ENCODE data around the gene LCOR. TPM values are rescaled to one million over a fixed set of nuclear protein-coding genes. Genes with fewer than 3 reads are reported as not detected.

Gene LCOR
- total RNA-seq: 10 to 100 TPM; 29.1 to 60.9 (median 42.4) TPM

GRCh38 chr10:96831867-96832720 is at the start of gene LCOR:
Gene LCOR (plus strand): TSS chr10:96832298. CDS start chr10:96949058, 116,760 bp downstream.
- H3K4me1 ChIP-seq: peaks cover 35% of the 10 kb centered on the region in 2 donors
- TF ChIP-seq POLR2A (IDR thresholded peaks at IDR 0.05): peak; percentile 53 to 89
- TF ChIP-seq CTCF (IDR thresholded peaks at IDR 0.05): peak in 1 of 6 experiments; percentile 8
- intact Hi-C loops (cut with DNase I): no loop called here

GRCh38 chr10:96784253-96784652 is 47.8 kb upstream of the LCOR start:
- 93 to 96% methylated on average over 4 of the region's 4 CpGs for WGBS, 2 donors

More at GRCh38 chr10:96831867-96832720, at the start of gene LCOR:
- no peaks in the 10 kb centered on the region for H3K27me3 ChIP-seq
- H3K27ac ChIP-seq: peak within 1 kb of the TSS; percentile 90 to 98 (median 92)
- peak; percentile 81 to 82 for DNase-seq
- WGBS, 2 donors: 1% methylated on average over 22 to 36 of the region's 112 CpGs
- peak within 1 kb of the TSS; percentile 82 to 87 (median 84) for H3K4me3 ChIP-seq (replicated peaks in 1 of 3)
- H3K9me3 ChIP-seq: no peaks in the 10 kb centered on the region
- H3K36me3 ChIP-seq: no peaks in the 10 kb centered on the region

GRCh38 chr10:96789571-96790108 is 42.5 kb upstream of the LCOR start:
- no peaks in the 10 kb centered on the region for H3K9me3 ChIP-seq
- intact Hi-C loops (cut with DNase I): no loop called here
- H3K4me3 ChIP-seq (replicated peaks in 1 of 3): no peak overlapping the region
- no peaks in the 10 kb centered on the region for H3K27me3 ChIP-seq
- no peaks in the 10 kb centered on the region for H3K36me3 ChIP-seq
- no peaks in the 10 kb centered on the region for H3K4me1 ChIP-seq
- H3K27ac ChIP-seq: no peak overlapping the region
- no peak for TF ChIP-seq POLR2A (IDR thresholded peaks at IDR 0.05)
- no peak for TF ChIP-seq CTCF (IDR thresholded peaks at IDR 0.05)
- 74 to 79% methylated on average over 4 of the region's 4 CpGs for WGBS, 2 donors
- no peak for DNase-seq

More at GRCh38 chr10:96784253-96784652, 47.8 kb upstream of the LCOR start:
- DNase-seq: no peak
- no peaks in the 10 kb centered on the region for H3K9me3 ChIP-seq
- TF ChIP-seq POLR2A (IDR thresholded peaks at IDR 0.05) (no peak), CTCF (IDR thresholded peaks at IDR 0.05) (no peak)
- intact Hi-C loops (cut with DNase I): no loop called here
- H3K4me1 ChIP-seq: no peaks in the 10 kb centered on the region
- no peak overlapping the region for H3K27ac ChIP-seq
- no peaks in the 10 kb centered on the region for H3K27me3 ChIP-seq
- H3K4me3 ChIP-seq (replicated peaks in 1 of 3): no peak overlapping the region
- H3K36me3 ChIP-seq: no peaks in the 10 kb centered on the region

- DNase-seq: no peak
- 95 to 97% methylated on average over 1 of the region's 1 CpG for WGBS, 2 donors
- TF ChIP-seq CTCF (IDR thresholded peaks at IDR 0.05) (no peak), POLR2A (IDR thresholded peaks at IDR 0.05) (no peak)
- no peaks in the 10 kb centered on the region for H3K4me1 ChIP-seq
- intact Hi-C loops (cut with DNase I): no loop called here
- H3K36me3 ChIP-seq: no peaks in the 10 kb centered on the region
- H3K4me3 ChIP-seq (replicated peaks in 1 of 3): no peak overlapping the region
- H3K9me3 ChIP-seq: no peaks in the 10 kb centered on the region
- no peak overlapping the region for H3K27ac ChIP-seq
- H3K27me3 ChIP-seq: no peaks in the 10 kb centered on the region
Observed at GRCh38 chr10:96791902-96792301, 40.2 kb upstream of the LCOR start.

Data from thyroid gland (tissue), 4 donors.